ENCODE measurements around the gene TMCO2. TPM values are rescaled to one million over a fixed set of nuclear protein-coding genes. Genes with fewer than 3 reads are reported as not detected.

TMCO2 gene
- total and polyA plus RNA-seq, 2 experiments from 2014 or later: 0.69 TPM; not detected in 1

DNA sequence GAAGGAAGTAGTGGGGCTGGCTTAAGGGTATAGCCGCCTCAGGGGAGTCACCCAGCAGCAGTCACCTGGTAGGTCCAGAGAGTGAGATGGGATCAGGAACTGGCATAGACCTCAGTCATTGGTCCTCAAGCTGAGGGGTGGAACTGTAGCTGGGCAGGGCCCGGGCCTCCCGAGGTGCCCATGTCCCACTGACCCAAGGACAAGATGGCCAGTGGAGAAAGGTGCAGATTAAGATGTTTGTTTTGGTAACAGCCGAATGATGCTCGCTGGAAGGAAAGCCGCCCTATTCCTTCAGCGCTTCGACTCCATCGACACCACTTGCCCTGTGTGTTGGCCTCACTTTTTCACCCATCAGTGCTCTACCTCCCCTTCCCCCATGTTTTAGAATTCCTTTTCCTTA lies 52.9 kb downstream of the TMCO2 start:
- 96% methylated on average over 9 of the region's 9 CpGs for WGBS (ENCODE audit: low lambda C conversion rate, missing lambda C conversion rate)
- no peaks in the 10 kb centered on the region for H3K9me3 ChIP-seq (ENCODE audit: low read depth)
- no peaks in the 10 kb centered on the region for H3K27me3 ChIP-seq
- no peaks in the 10 kb centered on the region for H3K36me3 ChIP-seq (replicated peaks; ENCODE audit: insufficient read depth, low read depth)
- no peak overlapping the region for H3K4me3 ChIP-seq
- no peak overlapping the region for H3K4me2 ChIP-seq
- no peak overlapping the region for H3K27ac ChIP-seq
- no peaks in the 10 kb centered on the region for H3K4me1 ChIP-seq (ENCODE audit: insufficient read depth)
- H2AFZ ChIP-seq: no peak overlapping the region
- TF ChIP-seq, protein P1, sequence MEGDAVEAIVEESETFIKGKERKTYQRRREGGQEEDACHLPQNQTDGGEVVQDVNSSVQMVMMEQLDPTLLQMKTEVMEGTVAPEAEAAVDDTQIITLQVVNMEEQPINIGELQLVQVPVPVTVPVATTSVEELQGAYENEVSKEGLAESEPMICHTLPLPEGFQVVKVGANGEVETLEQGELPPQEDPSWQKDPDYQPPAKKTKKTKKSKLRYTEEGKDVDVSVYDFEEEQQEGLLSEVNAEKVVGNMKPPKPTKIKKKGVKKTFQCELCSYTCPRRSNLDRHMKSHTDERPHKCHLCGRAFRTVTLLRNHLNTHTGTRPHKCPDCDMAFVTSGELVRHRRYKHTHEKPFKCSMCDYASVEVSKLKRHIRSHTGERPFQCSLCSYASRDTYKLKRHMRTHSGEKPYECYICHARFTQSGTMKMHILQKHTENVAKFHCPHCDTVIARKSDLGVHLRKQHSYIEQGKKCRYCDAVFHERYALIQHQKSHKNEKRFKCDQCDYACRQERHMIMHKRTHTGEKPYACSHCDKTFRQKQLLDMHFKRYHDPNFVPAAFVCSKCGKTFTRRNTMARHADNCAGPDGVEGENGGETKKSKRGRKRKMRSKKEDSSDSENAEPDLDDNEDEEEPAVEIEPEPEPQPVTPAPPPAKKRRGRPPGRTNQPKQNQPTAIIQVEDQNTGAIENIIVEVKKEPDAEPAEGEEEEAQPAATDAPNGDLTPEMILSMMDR (IDR thresholded peaks at IDR 0.05; ENCODE audit: poor library complexity): no peak
- no peak for TF ChIP-seq EZH2phosphoT487 (IDR thresholded peaks at IDR 0.05; ENCODE audit: low read depth, severe bottlenecking, unreplicated experiment)
- TF ChIP-seq EZH2 (IDR thresholded peaks at IDR 0.05; ENCODE audit: borderline replicate concordance): no peak
- no peak for DNase-seq (ENCODE audit: low spot score)
- H4K20me1 ChIP-seq (ENCODE audit: insufficient read depth, poor library complexity, severe bottlenecking): no peaks in the 10 kb centered on the region
- H3K9me2 ChIP-seq (replicated peaks; ENCODE audit: insufficient read depth): no peaks in the 10 kb centered on the region
- H3K79me2 ChIP-seq: no peaks in the 10 kb centered on the region

DNA sequence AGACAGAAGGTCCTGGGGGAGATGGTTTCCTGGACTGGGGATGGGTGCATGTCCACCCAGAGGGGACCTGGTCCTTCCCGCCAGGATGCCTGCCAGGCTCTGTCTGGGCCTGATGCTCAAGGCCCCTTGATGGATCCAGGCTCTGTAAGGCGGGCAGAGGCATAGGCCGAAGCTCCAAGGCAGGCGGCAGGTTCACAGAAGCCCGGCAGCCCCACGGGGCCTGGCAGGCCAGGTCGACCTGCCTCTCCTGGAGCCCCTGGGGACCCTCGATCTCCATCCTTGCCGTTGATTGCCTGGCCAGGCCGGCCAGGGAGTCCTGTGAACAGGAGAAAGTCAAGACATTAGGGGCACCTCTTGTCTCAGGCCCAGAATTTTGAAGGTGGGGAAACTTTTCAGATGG lies 53.3 kb downstream of the TMCO2 start:
- Histone ChIP-seq H3K4me1 (ENCODE audit: insufficient read depth) (no peaks in the 10 kb centered on the region), H3K27me3 (no peaks in the 10 kb centered on the region), H3K9me3 (ENCODE audit: low read depth) (no peaks in the 10 kb centered on the region), H3K4me2 (no peak overlapping the region), H3K4me3 (no peak overlapping the region), H4K20me1 (ENCODE audit: insufficient read depth, poor library complexity, severe bottlenecking) (no peaks in the 10 kb centered on the region), H2AFZ (no peak overlapping the region), H3K79me2 (no peaks in the 10 kb centered on the region), H3K9me2 (replicated peaks; ENCODE audit: insufficient read depth) (no peaks in the 10 kb centered on the region), H3K27ac (no peak overlapping the region), H3K36me3 (replicated peaks; ENCODE audit: insufficient read depth, low read depth) (no peaks in the 10 kb centered on the region)
- TF ChIP-seq, protein P1 (IDR thresholded peaks at IDR 0.05; ENCODE audit: poor library complexity): no peak
- TF ChIP-seq EZH2 (IDR thresholded peaks at IDR 0.05; ENCODE audit: borderline replicate concordance) (no peak), EZH2phosphoT487 (IDR thresholded peaks at IDR 0.05; ENCODE audit: low read depth, severe bottlenecking, unreplicated experiment) (no peak)
- 92% methylated on average over 10 of the region's 10 CpGs for WGBS (ENCODE audit: low lambda C conversion rate, missing lambda C conversion rate)
- no peak for DNase-seq (ENCODE audit: low spot score)

Other genes starting within 250 kb of the TMCO2 start
- 186 and 191 TPM in 2 replicates for gene CAP1, start 207.2 kb upstream of the TMCO2 start, total RNA-seq
- gene CAP1, start 207.2 kb upstream of the TMCO2 start, polyA plus RNA-seq: 189 and 191 TPM in 2 replicates
- 64.2 and 86.5 TPM in 2 replicates for gene PPT1, start 150.7 kb upstream of the TMCO2 start, total RNA-seq
- gene PPT1, start 150.7 kb upstream of the TMCO2 start, polyA plus RNA-seq: 78.0 and 80.2 TPM in 2 replicates
- gene RLF, start 86.5 kb upstream of the TMCO2 start, total RNA-seq: 17.4 and 18.8 TPM in 2 replicates
- gene RLF, start 86.5 kb upstream of the TMCO2 start, polyA plus RNA-seq: 3.9 and 5.6 TPM in 2 replicates
- gene ZMPSTE24, start 10.3 kb downstream of the TMCO2 start, total RNA-seq: 56.1 and 58.9 TPM in 2 replicates
- 32.6 and 35.6 TPM in 2 replicates for gene ZMPSTE24, start 10.3 kb downstream of the TMCO2 start, polyA plus RNA-seq
- gene COL9A2, start 69.3 kb downstream of the TMCO2 start, total RNA-seq: 13.3 and 20.6 TPM in 2 replicates
- gene COL9A2, start 69.3 kb downstream of the TMCO2 start, polyA plus RNA-seq: 24.9 and 33.5 TPM in 2 replicates
- gene SMAP2, start 125.8 kb downstream of the TMCO2 start, total RNA-seq: 23.1 and 23.9 TPM in 2 replicates
- 22.9 and 25.0 TPM in 2 replicates for gene SMAP2, start 125.8 kb downstream of the TMCO2 start, polyA plus RNA-seq
- gene ZFP69B, start 202.5 kb downstream of the TMCO2 start, total RNA-seq: 3.2 and 5.0 TPM in 2 replicates
- 1.1 and 4.8 TPM in 2 replicates for gene ZFP69B, start 202.5 kb downstream of the TMCO2 start, polyA plus RNA-seq
- 2.1 and 2.3 TPM in 2 replicates for gene ZFP69, start 229.4 kb downstream of the TMCO2 start, total RNA-seq
- 1.3 and 1.4 TPM in 2 replicates for gene ZFP69, start 229.4 kb downstream of the TMCO2 start, polyA plus RNA-seq

Measured in hepatocyte (in vitro differentiated cells).